Cortex of kidney (tissue), 1 donor: ENCODE measurements around the gene PKHD1.
"Not testable (repeated sequence)": the region's sequence is repeated elsewhere in the genome, so short reads cannot be mapped to it uniquely, and the experiment has no call there.

Source experiments
- DNase-seq: peaks from one replicate; lab custom pipeline; 2025; lab: John Stamatoyannopoulos, UW

The PKHD1 gene

DNA sequence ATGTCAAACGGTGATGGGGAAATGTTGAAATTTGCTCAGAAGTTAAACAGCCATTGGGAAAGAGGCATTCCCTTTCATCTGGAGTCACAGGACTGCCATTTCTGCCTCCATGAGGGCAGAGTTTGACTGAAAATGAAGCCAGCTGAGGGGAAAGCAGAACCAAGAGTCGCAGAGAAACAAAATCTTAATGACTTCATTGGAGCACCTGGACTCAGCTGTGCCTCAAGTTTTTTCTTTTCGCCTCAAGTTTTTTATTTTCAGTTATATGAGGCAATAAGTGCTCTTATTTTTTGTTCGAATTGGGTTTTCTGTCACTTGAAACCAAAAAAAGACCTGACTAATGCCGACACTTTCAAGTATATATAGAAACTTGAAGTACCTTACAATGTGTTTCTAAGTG is 161.3 kb downstream of the PKHD1 start:
- DNase-seq, result no peak

DNA sequence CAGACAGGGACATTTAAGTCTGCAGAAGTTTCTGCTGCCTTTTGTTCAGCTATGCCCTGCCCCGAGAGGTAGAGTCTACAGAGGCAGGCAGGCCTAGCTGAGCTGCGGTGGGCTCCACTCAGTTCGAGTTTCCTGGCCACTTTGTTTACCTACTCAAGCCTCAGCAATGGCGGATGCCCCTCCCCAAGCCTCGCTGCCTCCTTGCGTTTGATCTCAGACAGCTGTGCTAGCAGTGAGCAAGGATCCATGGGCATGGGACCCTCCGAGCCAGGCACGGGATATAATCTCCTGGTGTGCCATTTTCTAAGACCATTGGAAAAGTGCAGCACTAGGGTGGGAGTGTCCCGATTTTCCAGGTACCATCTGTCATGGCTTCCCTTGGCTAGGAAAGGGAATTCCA is 164.9 kb downstream of the PKHD1 start:
- DNase-seq, result not testable (repeated sequence)

DNA sequence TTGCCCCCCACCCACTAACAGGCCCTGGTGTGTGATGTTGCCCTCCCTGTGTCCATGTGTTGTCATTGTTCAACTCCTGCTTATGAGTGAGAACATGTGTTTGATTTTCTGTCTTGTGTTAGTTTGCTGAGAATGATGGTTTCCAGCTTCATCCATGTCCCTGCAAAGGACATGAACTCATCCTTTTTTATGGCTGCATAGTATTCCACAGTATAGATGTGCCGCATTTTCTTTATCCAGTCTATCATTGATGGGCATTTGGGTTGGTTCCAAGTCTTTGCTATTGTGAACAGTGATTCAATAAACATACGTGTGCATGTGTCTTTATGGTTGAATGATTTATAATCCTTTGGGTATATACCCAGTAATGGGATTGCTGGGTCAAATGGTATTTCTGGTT is 169.1 kb downstream of the PKHD1 start:
- not testable (repeated sequence) for DNase-seq

DNA sequence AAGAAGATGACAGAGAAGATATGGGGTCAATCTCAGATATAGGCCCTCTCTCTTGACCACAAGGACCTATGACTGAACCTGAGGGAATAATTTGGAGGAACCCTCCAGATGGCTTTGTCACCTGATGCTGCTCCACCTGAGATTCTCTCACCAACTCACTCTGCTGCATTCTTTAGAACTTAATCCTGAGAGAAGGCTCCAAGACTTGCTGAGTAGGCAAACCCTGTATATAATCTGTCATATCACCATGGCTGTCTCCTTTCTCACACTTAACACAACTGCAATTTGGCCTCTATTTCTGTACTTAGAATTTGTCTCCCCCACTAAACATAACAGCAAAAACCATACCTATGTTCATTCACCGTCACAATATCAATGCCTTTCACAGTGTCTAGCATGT is 172.3 kb downstream of the PKHD1 start:
- DNase-seq, result no peak

DNA sequence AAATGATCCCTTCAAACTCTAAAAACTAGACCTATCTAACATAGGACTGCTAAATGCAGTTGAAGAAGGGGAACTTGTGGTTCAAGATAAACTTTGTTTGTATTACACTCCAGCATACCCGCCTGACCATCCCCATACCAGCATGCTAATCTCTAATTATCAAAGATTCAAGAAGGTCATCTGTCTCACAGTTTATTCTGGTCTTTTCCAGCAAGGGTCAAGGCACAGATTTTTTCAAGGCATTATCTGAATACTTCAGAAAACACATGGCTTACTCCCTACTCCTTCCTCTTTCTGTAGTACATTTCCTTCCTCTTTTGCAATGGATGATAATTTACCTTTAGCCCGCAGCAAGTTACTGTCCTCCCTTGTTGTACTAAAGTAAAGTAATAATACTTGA is 174.1 kb downstream of the PKHD1 start:
- no peak for DNase-seq

DNA sequence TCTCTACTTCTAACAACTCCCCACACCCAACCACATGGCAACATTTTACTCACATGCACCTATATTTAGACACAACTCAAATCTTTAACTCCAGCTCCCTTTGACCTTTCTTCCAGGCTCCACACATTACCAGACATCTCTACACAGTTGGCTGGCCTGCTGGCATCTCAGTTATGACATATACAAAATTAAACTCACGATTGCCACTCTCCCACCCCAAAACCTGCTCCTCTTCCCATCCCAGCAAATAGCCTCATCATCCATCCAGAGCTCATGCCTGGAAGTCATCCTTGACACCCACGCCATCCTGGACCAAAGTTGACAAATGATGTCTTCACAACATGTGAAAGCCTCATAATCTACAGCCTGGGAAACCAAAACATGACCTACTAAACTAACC is 176.6 kb downstream of the PKHD1 start:
- DNase-seq, result no peak

DNA sequence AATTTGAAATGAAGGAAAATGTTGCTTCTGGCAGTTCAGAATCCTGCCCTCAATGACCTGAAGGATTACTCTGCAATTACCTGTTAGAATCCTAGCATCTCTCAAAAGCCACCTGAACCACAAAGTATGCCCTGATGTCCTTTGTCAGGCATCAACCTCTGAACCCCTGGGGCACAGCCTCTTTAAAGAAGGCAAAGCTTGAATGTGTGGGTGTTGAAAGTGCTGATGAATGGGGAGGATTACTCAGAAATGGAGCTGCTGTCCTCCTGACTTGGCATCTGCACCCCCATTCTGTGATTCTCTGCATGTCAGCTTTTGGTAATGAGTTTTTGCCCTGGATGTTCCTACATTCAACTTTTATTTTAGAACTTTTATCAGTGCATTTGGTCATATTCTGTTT is 179.2 kb downstream of the PKHD1 start:
- DNase-seq, result no peak

DNA sequence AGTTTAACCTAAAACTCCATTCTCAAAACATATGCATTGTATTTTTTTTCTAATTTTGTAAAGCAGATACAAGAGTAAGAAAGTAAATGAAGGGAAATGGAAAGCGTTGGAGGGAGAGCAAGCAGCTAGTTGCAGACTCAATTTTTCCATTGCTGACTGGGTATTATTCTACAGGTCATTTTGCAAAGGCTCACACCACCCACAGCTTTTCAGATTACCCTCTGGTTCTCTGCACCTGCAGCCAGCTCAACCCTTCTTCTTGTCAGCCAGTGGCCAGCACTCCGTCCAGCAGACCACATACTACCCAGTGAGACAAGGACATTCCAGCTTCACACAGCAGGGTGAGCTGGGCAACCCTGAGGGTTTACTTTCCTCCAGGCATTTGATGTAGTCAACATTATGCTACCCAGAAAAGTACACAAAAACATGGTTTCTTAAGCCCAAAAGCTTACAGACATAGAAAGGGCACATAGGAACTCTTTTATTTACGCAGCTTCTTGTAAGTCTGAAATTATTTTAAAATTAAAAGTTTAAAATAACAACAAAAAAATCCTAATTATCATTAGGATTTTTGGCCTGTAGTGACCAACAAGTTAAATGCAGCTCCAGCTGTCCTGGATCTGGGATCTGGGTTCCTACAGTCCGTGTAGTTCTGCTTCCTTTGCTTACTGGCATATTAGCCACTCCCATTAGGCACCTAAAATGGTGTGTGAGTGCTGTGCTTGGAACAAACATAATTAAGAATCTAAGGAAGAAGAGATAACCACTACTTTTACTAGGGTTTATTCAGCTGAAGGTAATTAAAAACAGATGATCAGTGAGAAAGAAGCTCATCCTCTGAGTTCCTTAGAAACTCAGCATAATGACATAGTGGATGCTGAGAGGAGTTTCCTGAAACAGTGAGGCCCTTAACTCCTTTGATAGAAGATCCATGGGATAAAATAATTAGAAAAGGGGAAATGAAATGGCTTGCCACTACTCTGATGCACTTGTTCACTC is 185.3 kb downstream of the PKHD1 start:
- no peak for DNase-seq

DNA sequence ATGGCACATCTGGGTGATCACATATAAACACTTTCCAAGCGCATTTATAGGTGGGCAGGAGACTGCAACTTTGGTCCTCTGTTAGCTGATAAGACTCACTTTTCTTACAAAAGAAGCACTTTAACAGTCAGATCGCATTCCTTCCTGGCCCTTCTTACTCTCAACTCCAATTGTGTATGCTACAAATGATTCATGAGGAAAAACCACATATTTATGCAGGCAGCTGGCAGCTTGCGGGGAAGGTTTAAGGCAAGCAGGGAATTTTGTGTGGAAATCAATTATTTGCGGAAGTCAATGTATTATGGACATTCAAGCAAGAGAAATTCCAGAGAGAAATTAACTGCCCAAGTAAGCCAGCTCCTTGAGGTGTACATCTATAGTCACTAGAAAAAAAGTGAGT is 194.0 kb downstream of the PKHD1 start:
- no peak for DNase-seq

DNA sequence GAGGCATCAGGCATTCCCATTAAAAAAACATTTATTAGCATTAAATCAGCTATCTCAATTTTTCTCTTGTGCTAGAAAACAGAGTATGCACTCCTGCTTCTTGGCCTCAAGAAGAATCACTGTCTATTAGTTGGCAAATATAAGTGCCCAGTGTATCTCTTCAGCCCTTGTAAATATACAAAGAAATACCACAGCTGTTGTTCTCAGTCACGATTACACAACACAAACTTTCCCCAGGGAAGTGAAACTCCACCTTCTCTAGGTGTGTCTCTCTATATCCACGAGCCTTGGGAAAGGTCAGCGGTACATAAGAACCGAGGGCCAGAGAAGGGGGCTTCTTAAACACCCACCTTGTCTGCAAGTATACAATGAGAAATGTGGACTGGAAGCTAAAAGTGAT is 194.7 kb downstream of the PKHD1 start:
- no peak for DNase-seq

DNA sequence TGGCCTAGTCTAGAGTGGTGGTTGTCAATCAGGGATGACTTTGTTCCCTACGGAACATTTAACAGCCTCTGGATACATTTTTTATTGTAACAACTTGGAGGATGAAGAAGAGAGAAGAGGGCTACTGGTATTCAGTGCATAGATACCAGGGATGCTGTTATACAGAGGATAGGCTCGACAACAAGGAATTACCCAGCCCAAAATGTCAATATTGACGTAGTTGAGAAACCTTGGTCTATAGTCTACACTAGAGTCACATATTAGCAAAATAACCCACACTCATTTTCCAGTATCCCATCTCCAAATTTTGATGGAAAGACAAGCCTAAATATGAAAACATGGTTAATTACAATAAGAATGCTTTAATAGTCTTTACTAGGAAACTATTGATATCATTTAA is 195.1 kb downstream of the PKHD1 start:
- no peak for DNase-seq

DNA sequence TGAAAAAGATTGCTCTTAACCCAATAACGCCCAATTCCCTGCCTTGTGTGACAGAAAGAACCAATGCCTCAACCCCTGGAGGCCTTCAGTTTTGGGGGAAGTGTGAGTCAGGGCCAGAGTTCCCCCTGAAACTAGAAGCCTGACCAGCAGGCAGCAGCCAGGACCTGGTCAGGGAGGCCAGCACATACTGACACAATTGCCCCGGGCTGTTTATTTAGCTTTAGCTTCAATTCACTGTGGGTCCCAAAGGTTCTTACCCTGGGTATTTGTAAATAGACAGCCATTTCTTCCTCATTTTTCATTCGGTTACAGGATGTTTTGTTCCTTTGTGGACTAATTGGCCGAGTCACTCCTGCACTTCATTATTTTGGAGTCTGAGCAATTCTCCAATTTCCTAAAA is 195.6 kb downstream of the PKHD1 start:
- DNase-seq, result no peak

DNA sequence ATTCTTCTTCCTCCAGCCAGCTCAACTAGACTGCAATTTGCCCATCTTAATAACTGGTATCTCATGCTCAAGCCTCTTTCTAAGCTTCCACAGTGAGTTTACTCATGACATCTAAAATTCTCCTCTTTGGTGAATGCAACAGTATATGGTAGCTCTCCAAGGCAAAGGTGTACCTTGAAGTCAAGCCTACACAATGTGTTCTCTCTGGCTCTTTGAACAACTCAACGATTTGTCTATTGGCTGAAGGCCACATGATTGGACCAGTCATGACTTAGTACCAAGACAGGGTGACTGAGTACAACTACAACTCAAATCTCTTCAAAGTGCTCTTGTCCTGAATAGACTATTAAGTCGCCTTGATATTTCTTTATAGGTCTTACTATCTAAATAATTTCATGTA is 199.6 kb downstream of the PKHD1 start:
- DNase-seq, result no peak

DNA sequence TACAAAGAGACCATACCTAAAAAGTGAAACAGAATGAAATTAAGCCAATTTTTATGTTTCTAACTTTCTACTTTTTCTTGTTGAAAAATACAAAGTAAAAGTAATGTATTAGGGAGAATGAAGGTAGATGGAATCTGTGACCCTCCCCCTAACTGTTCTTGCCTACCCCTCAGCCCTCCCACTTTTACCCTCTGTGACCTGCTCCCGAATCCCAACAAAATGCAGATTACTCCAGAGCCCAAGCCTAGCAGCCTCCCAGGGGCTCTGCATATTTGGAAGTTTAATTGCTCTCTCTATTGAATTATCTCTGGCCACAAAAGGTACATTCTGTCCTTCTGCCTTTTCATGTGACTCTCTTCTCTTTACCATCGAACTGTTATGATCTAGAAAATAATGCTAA is 201.5 kb downstream of the PKHD1 start:
- no peak for DNase-seq

DNA sequence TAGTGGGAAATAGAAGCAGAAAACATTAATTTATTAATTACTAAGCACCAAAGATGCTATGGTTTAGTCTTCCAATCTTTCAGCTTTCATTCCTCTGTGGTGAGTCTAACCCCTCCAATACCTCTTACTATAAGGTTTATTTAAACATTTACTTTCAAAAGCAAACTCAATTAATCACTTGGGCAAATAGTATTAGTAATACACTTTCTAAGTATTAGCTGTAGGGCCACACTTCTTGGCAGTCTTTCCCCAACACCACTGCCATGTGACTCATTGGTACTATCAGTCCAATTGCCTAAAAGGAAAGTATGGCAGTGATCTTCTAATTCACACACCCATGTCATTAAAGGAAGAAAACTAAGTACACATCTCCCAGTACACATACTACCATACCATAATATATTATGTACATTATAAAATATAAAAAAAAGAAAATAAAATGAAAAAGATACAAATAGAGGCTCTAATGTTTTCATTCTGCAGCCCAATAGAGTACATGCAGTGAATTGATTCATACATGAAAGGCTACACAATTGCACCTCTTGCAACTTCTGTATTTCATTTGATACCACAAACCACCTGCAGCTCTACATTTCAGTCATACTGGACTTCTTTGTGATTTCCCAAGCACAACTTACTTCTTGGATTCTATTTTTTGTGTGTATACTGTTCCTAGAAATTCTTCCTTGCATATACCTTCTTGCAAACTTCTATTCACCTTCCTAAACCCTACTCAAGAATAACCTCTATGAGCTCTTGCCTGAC is 218.6 kb downstream of the PKHD1 start:
- no peak for DNase-seq

DNA sequence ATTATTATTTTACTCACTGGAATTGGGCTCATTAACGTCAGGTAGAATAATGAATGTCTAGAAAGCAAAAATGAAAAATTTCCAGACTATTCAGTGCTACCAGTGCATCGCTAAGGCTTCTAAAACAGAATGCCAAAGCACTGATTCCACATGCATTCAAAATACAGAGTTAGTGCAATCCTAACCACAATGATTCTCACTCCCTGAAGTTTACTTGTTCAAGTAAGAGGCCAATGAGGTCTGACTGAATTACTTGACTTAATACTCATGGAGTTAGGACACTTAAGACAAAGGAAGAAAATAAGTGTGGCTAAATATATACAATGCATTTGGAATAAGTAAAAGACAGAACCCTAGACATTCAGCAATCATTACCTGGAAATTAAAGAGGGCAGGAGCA is 220.5 kb downstream of the PKHD1 start:
- DNase-seq, result no peak

DNA sequence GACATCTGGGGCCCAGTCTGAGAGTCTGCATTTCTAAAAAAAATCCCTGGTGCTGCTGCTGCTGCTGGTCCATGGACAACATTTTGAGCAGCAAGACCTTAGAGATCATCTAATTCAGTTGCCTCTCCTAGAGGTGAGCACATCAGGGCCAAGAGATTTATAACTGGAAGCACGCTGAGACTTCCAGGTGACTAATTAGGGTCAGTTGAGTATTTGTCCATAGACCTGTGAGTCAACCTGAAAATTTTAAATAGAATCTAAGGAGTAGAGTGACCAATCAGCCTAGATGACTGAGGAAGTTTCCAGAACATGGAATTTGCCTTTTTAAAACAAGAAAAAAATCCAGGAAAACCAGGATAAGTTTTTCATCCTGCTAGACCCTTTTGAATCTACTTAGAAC is 221.4 kb downstream of the PKHD1 start:
- no peak for DNase-seq

DNA sequence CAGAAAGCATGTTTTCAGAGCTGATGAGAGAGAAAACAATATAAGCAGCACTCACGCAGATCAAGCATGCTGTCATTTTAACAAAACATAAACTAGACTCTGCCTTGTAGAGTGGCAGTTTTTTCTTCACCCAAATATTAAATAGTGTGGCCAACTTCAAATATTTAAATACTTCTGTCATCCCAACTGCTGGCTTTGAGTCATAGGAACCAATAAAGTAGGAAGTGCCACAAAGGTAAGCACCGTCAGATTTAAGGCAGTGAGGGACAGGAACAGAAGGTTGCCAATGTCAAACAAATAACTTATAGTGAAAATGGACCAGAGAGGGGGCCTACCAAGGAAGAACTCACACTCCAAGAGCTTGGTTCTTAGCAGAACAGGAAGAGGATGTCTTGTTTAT is 222.2 kb downstream of the PKHD1 start:
- DNase-seq, result no peak

DNA sequence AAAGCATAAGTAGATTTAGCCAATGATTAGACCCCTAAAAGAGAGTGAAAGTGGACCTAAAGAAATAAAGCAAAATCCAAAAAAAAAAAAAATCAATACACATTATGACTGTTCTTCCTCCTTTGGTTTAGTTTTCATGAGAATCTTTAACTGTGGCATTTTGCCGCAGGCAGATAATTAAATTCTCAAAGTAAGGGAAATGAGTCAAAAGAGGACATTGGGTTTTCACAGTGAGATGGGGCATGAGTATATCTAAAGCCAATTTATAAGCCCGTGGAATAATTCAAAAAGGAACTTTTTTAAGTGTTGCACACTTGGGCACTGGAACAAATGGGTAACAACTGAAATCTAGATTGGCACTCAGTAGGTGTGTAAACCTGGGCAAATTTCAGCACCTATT is 230.3 kb downstream of the PKHD1 start:
- no peak for DNase-seq

DNA sequence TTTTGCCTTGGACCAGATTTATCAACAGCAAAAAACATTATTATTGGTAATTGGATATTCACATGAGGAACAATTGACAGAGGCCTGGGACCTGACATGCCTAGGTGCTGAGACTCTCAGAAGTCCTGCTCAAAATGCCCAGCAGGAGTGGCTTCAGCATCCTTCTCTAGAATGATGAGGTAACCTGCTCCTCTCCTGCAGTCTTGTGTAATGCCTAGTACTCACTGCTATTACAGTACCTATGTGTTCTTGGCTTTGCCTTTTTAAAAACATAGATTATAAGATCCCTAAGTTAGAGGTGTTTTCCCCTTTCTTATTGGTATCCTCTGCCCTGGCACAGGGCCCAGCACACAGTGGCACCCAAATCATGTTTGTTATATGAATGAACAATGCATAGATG is 230.9 kb downstream of the PKHD1 start:
- no peak for DNase-seq

DNA sequence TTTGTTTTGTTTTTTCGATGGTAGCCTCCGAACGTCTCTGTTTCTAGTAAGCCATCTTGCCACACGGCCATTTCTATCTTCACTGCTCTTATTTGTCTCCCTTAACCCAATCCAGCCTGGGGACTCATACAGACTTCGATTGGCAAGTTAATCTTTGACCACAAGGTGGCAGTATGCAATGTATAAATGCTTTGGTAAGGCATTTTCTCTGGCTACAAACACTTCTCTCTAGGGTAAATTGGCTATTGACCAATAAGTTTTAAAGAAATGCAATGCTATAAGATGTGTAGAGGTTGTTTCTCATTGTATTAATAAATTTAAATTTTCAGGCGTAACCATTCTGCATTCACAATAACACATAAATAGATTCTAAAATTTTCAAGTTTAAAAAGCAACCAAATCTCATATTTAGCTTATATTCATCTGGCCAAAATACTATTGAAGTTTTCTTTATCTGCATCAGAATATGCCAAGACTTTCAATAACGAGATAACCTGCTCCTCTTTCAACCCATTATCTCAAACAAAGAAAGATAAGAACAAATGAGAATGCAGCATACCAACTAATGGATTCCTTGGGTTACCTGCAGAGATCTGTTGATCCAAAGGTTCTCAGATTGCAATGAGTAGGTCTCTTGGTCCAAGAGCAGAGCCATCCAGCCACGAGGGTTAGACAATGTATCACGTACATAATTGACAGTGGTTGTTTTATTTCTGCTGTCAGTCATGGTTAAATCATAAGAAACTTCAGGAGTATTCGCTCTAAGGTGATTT is 231.9 kb downstream of the PKHD1 start:
- DNase-seq, result no peak

DNA sequence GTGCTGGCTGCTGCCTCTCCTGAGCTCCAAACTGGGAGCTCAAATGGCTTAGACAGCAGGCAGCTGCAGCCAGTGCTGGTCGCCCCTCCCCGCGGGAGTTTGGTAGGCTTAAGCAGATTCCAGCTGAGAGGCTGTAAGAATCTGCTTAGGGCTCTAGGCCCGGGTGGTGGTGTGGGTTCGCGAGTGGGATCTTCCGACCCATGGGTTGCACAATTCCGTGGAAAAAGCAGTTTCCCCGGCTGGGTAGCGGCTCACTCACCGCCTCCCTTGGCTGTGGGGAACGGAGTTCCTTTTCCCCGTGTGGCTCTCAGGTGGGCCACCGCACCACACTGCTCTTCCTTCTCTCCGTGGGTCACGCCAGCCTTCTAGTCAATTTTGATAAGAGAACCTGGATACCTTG is 232.5 kb downstream of the PKHD1 start:
- DNase-seq, result no peak

DNA sequence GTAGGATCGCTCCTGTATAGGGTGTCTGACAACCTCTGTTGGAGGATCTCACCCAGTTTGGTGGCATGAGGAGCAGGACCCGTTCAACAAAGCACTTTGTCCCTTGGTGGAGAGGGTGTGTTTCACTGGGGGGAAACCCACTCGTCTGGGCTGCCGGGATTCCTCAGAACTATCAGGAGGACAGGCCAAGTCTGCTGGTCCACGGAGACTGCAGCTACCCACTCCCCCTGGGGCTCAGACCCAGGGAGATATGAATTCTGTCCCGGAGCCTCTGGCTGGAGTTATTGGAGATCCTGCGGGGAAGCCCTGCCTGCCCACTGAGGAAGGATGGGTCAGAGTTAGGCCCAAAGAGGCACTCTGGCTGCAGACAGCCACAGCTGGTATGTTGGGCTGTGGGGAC is 233.1 kb downstream of the PKHD1 start:
- no peak for DNase-seq
